Skeletal muscle cell (primary cell): ENCODE results near the gene FAIM2.

Experiments
- DNase-seq: peaks from one replicate; pipeline ENCODE4 v3.0.0-alpha.2; 2010; ENCODE audit warnings: low read depth
- H3K4me3 ChIP-seq: 2 replicates; pipeline ENCODE4 v1.5.1; 2011; ENCODE audit warnings: low read depth, mild to moderate bottlenecking, control low read depth, low read length, moderate library complexity

FAIM2 gene

DNA sequence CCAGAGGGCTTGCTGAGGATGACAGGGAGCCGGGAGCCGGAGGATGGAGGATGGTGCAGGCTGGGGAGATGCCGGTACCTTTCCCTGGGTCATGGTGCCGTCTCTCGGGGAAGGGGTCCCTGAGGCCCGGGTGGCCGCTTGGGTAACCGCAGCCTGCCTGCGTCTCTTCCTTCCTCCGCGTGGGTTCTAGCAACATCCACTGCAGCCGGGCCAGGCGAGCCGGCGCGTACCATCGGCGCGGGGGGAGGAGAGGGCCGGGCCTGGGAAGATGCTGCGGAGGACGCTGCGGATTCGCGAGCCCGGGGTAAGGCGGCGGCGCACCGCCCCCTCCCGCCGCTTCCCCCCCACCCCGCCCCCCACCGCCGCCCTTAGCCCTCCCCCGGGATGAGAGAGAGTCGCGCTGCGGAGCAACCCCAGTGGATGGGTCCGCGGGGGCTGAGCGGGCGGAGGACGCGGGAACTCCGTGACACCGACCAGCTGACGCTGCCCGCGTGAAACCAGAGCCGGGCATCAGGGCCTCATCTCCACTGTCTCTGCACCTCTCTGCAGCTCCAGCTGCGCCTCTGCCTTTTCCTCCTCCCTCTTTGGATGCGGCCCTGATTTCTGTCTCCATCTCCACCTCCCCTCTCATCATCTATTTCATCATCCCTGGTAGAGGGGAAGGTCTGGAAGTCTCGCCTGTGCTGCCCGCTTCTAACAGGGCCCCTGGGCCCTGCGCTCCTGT is at the start of gene FAIM2:
Gene FAIM2 (minus strand): TSS at position 201 of the 724 bp plus-strand sequence. CDS start 108 bp downstream, at position 93.
- peak; percentile 66 for DNase-seq
- peak within 1 kb of the TSS; percentile 34 for H3K4me3 ChIP-seq

DNA sequence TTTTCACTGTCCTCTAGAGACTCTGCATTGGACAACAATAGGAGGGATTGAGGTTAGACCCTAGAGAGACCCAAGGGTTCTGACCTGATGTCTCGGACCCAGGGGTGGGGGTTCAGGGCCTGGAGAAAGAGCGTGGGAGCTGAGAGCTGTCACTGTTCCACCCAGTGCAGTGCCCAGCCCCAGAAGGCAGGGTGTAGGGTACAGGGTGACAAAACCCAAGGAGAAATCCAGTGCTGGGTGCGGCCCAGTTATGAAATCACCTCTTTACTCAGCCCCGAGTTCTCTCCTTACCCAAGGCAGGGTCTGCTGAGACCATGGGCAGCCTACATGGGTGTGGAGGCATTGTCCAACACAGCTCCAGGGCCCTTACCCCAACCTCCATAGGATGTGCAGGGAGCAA is 49.5 kb upstream of the FAIM2 start:
- no peak for DNase-seq
- no peak overlapping the region for H3K4me3 ChIP-seq

- no peak for DNase-seq
- H3K4me3 ChIP-seq, result no peak overlapping the region
These were observed 48.8 kb upstream of the FAIM2 start for GRCh38 chr12:49952391-49953055.

GRCh38 chr12:49951411-49952240 is 47.9 kb upstream of the FAIM2 start:
- no peak for DNase-seq
- no peak overlapping the region for H3K4me3 ChIP-seq

- no peak within 1 kb of the TSS for H3K4me3 ChIP-seq
- no peak for DNase-seq
These were observed 46.9 kb upstream of the FAIM2 start, which contains the start of gene AQP2 for GRCh38 chr12:49950273-49951251. Gene AQP2, plus strand, starts transcription at chr12:49950737. Its CDS starts 94 bp downstream, at chr12:49950831.

- DNase-seq, result no peak
- H3K4me3 ChIP-seq, result no peak overlapping the region
These were observed 46.2 kb upstream of the FAIM2 start for GRCh38 chr12:49949866-49950265.

DNA sequence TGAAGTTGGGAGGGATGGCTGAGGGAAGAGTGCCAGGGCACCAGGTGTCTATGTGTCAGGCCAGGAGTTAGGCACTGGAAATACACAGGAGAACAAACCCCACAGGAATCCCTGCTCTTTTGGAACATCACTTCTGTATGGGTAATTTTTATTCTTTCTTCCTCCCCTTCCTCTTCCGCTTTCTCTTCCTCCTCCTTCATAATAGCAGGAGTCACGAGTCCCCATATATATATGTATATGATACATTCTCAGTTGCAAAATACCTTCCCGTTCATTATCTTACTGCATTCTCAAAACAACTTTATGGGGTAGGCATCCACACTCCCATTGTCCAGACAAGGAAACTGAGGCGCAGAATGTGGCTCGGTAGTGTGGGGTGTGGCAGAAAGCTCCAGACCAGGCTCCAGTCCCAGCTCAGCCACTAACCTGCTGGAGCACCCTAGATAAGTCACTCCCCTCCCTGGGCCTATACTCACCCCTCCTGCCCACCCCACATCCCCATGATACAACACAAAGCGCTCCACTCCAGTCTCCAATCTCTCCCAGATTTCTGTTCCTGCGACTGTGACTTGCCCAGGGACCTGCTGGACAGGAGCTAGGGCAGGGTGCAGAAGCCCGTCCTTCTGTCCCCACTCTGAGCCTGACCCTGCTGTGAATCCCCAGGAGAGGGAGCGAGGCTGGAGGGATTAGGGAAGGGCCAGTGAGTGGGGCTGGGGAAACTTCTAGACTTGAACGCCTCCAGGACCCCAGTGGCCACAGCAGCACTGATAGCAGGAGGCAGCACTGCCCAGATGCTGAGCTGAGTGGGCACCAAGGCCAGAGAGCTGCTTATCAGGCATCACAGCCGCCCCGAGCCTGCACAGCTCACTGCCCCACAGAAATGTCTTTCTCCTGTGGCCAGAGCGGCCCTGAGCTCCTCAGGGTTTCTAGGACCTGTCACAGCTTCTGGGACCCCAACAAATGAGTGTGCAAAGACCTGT is 45.5 kb upstream of the FAIM2 start:
- DNase-seq, result no peak

GRCh38 chr12:49947593-49948226 is 44.0 kb upstream of the FAIM2 start:
- no peak overlapping the region for H3K4me3 ChIP-seq
- DNase-seq, result no peak

More for the DNA sequence above, 45.5 kb upstream of the FAIM2 start:
- H3K4me3 ChIP-seq, result no peak overlapping the region

- H3K4me3 ChIP-seq, result no peak overlapping the region
- DNase-seq, result no peak
These were observed 42.8 kb upstream of the FAIM2 start for GRCh38 chr12:49946497-49946896.

DNA sequence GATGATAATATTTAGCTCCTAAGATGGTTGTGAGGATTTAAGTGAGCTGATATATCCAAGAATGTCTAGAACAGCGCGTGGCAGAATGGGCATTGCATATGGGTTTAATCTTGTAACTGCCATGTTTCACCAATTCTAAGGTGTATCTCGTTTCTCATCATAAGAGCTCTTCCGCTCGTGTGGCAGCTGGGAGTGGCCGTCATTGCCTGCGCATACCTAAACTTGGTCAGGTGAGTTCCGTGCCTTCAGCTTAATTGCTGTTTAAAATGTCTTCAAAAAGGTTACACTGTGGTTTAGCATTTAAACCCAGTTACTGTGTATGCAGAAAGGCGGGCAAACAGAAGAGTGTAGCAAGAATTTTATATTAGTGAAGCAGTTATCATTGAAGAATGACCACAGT is 42.4 kb upstream of the FAIM2 start:
- H3K4me3 ChIP-seq, result no peak overlapping the region
- DNase-seq, result no peak

DNA sequence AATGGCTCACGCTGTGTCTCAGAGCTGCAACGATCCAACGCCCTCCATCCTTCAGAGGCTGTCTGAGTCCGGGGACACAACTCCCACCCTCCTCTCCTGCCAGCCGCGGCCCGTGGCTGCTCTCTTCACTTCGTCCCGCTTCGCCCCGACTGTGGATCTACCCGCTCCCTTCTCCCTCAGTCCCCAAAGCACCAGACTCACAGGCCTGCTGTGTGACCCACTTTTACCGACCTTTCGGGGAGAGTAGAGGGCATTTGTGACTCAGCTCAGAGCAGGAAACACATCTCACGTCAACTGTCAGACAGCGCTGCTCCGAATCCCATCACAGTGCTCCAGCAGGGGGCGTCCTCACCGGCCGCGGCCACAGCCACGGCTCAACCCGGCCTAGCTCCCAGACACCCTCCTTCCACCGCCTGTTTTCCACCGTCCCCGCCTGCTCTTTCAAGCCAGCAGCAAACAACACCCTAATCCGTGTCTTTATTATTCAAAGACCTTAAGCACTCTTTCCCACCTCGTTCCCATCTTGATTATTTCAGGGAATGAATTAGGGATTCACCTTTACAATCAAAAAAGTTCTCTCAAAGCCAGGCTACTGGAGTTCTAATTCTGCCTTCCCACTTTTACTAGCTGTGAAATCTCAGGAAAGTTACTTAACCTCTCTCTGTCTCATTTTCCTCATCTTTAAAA is 41.8 kb upstream of the FAIM2 start:
- DNase-seq, result peak; percentile 34
- H3K4me3 ChIP-seq, result no peak overlapping the region

GRCh38 chr12:49944718-49945117 is 41.0 kb upstream of the FAIM2 start:
- DNase-seq, result no peak
- H3K4me3 ChIP-seq, result no peak overlapping the region

DNA sequence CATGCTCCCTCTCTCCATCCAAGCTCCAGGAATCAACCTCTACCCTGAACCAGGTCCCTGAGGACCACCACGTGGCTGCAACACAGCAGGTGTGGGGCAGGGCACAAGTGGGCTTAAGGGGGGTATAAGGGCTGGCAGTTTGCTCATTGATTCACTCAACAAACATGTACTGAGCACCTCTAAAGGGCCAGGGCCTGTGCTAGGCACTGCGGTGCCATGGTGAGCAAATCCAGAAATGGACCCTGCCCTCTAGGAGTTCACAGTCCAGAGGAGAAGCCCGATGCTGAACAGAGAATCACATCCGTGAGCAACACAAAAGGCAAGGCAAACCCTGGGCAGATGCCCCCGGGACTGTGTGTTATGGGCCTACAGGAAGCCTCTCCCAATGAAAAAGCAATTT is 40.3 kb upstream of the FAIM2 start:
- no peak for DNase-seq
- no peak overlapping the region for H3K4me3 ChIP-seq

- no peak overlapping the region for H3K4me3 ChIP-seq
- DNase-seq, result no peak
These were observed 39.9 kb upstream of the FAIM2 start for GRCh38 chr12:49943625-49943960.

GRCh38 chr12:49942921-49943624 is 39.4 kb upstream of the FAIM2 start:
- no peak overlapping the region for H3K4me3 ChIP-seq
- DNase-seq, result no peak

DNA sequence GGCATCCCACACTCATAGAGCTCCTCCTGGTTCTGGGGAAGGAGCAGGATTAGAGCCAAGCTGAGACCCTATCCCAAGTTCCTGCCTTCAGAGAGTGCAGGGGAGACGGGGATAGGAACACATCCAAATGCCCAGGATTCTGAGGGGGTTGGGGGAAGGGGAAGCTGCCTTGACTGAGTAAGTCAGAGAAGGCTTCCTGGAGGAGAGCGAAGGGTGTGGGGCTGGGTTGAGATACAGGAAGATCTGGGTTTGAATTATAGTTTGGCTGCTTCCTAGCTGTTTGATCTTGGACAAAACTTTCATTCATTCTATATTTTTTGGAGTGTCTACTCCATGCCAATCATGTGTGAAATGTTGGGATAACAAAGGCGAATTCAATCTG is 38.8 kb upstream of the FAIM2 start:
- no peak overlapping the region for H3K4me3 ChIP-seq
- no peak for DNase-seq
